NCI-H526 (cell line): ENCODE measurements around the gene MYO10.

Experiments used
- DNase-seq, 2 experiments: peaks; one replicate each; lab custom pipeline; 2025; lab: John Stamatoyannopoulos, UW

The MYO10 gene

GRCh38 chr5:16812448-16812847, 123.6 kb downstream of the MYO10 start:
- DNase-seq = no peak

DNA sequence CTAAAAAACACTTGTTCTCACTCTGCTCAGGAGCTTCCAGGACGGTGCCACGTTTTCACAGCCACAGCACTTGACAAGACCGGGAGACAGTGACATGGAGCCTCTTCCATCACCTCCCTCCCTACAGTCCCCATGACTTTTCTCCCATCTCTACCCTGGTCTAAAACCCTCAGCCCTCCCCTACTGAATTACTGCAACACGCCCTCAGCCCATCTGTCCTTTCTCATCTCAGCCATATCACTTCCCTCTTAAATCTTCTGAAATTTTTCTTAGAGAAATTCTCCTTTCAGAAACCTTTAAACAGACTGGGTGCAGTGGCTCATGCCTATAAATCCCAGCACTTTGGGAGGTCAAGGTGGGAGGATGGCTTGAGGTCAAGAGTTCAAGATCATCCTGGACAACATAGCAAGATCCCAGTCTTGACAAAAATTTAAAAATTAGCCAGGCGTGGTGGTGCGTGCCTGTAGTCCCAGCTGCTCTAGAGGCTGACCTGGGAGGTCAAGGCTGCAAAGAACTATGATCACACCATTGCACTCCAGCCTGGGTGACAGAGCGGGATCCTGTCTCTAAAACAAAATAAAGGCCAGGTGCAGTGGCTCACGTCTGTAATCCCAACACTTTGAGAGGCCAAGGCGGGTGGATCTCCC, 125.8 kb downstream of the MYO10 start:
- no peak for DNase-seq

DNA sequence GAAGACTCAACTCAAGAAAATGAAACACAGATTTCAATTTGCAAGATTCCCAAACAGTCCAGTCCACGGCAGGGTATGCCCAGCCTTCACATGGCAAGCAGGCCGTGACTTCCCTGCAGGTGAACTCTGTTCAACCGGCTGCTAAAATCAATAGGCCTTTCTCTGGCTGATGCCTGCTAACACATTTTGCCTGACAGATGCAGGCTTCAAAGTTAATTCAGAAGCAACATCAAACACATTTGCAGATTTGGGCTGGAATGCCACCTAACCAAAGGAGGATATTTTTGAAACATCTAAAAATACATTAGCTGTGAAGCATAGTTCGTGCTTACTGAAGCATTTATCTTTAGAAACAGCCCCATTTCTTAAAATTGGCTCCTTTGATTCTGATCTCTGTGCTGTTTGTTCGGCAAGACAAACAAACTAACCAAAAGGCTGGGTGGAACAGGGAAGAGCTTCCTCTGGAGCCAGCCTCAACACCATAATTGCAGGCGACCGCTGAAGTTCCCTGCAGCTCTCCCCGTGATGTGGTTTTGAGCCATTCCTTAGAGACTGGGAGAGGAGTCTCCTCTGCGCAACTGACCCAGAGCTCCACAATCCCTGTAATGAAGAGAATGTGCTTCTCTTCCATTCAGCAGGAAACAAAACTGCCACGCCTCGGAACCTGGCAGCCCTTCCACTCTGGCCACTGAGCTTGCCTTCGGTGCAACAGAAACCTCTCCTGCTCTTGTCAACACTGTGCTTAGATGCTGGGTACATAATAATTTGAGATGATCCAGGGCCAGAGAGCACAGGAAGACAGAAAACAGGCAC, 126.5 kb downstream of the MYO10 start:
- no peak for DNase-seq

DNA sequence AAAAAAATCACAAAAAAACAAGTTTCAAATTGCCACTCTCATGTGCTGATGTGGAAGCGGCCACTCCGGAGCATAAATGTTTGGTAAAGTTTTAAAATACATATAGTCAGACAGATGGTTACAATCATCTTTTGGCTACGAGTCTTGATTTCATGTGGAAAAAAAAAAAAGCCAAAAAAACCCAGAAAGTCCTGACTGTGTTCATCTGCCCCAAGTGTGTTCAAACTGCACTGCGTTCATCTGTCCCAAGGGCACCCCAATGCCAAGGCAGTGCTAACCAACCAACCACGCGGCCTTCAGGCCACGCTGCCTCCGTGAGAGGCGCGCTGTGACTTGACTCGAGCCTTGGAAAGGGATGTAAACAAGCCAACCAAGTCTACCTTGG, 127.1 kb downstream of the MYO10 start:
- no peak for DNase-seq

GRCh38 chr5:16808021-16808420, 128.1 kb downstream of the MYO10 start:
- DNase-seq = no peak

GRCh38 chr5:16807547-16807864, 128.6 kb downstream of the MYO10 start:
- no peak for DNase-seq

DNA sequence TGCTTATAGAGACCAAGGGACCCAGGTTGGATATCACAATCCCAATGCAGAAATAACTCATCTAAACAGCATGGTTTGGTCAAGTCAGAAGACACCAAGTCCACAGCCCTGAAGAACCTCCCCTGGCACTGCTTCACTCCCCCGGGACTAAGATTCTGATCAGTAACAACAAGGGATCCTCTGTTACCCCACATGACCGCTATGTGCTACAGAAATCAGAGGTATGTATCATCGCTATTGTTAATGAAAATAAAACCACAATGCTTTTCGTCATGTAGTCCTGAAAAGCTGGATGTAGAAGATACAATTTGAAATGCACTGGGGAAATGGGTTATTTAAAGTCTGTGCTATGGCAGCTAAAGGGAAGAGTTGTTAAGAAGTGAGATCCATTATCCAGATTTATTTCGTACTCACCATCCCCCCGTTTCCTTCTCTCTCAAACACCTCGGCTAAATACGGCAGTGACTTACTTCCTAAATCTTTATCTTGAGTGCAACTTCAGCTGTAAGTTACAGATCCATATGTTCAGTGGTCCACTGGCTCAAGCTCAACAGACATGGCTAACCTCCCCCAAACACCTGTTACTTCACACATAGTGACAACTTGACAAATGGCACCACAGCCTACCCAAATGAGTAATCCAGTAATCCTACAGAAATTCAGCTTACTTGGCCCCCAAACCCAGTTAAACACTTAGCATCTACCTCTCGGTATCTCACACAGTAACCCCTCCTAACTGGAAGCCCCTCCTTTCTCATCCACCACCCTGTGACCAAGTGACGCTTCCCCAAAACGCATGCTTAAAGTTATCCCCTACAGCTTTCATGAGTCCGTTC, 129.2 kb downstream of the MYO10 start:
- no peak for DNase-seq

GRCh38 chr5:16805486-16805885, 130.6 kb downstream of the MYO10 start:
- no peak for DNase-seq

DNA sequence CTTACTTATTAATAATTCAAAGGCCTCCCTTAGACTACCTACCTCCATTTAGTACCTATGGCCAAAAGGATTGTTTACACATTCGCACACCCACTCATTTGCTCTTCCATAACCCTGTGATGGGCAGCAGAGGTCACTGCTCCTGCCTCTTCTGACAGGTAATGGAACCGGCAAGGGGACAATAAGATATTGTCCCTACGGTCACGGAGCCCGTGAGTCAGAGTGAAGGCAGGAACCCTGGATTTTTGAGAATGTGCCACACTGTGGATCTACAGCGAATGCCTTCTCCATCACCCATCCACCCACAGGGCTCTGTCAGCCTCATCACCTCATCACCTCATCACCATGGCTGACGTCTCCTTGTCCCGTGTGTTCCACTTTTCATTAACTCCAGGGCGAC, 132.3 kb downstream of the MYO10 start:
- no peak for DNase-seq

- no peak for DNase-seq
Observed at GRCh38 chr5:16800477-16800876, 135.6 kb downstream of the MYO10 start.

- no peak for DNase-seq
Observed at GRCh38 chr5:16799796-16800195, 136.3 kb downstream of the MYO10 start.

DNA sequence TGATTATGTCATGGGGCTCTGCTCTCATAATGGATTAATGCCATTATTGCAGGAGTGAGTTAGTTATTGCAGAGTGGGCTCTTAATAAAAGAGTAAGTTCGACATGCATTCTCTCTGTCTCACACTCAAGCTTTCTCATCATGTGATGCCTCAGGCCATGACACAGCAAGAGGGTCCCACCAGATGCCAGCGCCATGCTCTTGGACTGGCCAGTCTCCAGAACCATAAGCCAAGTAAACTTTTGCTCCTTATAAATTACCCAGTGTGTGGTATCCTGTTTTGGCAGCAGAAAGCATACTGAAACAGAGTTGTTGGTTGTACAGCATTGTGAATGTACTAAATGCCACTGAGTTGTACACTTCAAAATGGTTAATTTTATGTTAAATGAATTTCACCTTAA, 138.1 kb downstream of the MYO10 start:
- no peak for DNase-seq

GRCh38 chr5:16794269-16794913, 141.7 kb downstream of the MYO10 start:
- DNase-seq = no peak

DNA sequence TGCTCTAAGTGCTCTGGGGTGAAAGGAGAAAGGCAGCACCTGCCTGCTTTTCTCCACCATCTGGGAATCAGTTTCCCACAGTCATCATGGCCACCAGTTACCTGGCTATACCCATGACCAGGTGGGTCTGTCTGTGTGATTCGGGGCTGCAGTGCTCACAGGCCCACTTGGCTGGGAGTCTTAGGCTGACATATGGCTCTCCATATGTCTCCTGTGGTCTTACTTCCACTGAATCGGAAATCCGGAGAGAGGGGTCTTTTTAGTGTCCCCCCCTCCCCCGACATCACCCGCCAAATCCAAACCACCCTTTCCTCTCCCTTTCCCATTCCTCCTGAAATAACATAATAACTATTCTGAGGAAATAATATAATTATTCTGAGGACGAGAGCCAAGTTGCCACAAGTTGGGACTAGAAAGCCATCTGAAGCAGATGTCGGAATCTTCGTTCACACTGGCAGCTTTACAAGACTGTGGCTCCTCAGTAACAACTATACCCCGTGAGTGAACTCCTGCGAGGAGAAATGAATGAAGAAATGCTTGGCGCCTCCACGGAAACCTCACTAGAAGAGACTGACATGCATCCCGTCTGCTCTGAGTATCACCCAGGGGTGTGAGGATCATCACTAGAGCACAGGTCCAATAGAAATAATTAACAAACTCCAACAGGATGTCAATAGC, 143.4 kb downstream of the MYO10 start:
- DNase-seq = no peak

DNA sequence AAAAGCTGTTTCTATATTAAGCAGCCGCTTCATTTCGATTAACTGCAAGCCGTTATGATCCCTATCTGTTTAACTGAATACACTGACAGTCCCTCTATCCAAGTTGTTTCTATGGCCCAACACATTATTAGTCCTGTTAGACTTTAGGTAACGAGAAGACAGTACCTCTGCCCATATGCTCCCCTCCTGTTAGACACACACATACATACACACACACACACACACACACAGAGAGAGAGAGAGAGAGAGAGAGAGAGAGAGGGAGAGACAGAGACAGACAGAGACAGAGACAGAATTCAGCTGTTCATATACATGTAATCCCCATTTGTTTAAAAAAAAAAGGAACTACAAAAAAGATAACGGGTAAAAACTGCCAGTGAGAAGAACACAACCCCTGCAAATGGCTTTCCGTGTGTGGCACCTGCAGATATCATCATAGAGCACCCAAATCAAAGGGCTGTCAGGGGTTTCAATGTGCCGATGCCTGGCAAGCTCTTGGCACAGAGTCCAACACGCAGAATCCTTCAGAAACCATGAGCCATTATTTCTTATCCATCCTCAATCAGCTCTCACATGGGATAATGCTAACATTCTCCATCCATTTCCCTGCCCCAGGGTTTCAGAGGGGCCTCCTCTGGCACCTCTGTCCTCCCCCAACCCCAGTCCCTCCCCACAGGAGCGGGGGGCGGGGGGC, 144.0 kb downstream of the MYO10 start:
- no peak for DNase-seq

- DNase-seq = peak; percentile 57 to 81
Observed at GRCh38 chr5:16791036-16791705, 144.9 kb downstream of the MYO10 start.

GRCh38 chr5:16788957-16789356, 147.1 kb downstream of the MYO10 start:
- no peak for DNase-seq

DNA sequence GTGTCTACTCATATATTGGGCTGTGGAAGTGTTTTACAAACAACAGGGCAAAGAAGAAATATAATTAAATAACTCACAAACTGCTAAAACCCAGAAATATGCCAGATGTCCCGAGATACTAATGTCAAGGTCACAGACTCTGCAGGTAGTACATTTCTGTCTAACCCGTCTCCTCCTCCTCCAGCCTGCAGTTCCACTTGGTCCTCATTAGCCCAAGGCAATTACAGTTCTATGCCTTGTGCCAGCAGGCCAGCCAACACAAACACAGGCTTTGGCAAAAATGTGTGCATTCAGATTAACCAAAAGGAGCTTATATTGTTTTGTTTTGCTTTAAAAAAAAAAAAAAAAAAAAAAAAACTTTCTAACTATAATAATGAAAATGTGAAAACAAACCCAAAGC, 148.8 kb downstream of the MYO10 start:
- DNase-seq = no peak

- DNase-seq = no peak
Observed at GRCh38 chr5:16784843-16785791, 151.0 kb downstream of the MYO10 start.

GRCh38 chr5:16784088-16784487, 152.0 kb downstream of the MYO10 start:
- DNase-seq = no peak
